HG03039 (cell line): ENCODE results near the gene KIRREL3.

ENCODE experiments used
- ATAC-seq: cut with Tn5 transposase; IDR thresholded peaks from one replicate; pipeline ENCODE4 v1.9.1; 2021; ENCODE audit warnings: mild to moderate bottlenecking, moderate library complexity; ENCODE audit not compliant: unreplicated experiment

KIRREL3 gene

DNA sequence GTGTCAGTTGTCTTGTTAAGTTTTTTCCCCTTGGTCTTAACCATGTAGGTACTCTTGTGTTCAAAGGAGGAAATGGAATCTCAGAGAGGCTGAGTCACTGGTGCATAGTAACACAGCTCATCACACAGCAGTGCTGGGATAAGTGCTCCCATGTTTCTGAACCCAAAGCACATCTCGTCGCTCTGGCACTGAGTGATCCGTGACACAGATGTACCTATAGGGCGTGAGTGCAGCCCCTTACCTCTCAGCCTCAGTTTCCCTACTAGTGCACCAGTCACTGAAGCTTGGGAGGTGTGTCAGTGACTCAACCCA, 411.1 kb downstream of the KIRREL3 start:
- no peak for ATAC-seq

- ATAC-seq: no peak
These were observed 411.7 kb downstream of the KIRREL3 start for GRCh38 chr11:126588630-126589491.

DNA sequence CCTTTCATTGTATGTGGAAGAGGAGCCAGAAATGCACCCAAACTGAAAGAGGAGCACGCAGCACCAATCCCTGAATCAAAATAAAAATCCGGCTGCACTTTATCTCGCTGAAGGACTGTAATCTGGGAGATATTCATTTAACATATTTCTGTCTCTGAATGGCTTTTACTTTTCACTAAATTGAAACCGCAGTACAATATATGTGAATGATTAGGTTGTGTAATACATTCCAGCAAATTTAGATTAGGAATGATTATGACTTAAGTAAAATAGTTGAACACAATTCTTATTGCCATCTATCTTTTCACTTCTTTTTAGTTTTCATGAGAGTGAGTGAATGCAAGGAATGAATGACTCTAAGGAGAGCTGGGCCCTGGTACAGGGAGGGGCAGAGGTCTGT, 413.0 kb downstream of the KIRREL3 start:
- ATAC-seq: no peak

DNA sequence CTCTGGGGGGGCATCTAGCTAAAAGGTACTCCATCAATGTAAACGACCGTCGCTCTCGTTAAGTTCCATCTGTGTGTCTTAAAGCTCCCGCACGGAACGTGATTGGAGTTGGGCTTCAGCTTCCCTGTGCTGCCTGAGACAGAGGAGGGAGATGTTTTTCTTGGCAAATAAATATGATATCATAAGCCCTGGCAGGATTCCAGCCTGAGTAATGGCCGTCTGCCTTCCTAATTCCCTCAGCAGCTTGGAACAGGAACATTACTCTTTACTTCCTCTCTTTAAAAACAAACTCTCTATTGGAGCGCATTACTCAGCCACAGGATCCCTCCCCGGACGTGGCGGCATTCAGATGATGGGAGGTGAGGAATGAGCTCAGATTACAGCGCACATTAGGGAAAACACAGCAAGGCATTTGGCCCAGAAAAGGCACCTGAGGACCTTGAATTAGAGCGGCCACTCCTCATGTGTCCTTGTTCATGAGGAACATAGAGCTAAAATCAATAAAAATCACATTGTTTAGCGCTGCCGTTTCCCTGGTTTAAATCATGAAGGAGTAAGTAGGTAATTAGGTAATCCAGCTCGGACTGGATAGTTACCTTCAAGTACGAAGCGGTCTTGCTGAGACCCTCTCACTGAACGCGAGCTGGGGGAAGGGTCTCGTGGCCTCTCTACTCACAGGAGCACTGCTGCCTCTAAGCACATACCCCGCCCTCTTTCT, 414.6 kb downstream of the KIRREL3 start:
- no peak for ATAC-seq

DNA sequence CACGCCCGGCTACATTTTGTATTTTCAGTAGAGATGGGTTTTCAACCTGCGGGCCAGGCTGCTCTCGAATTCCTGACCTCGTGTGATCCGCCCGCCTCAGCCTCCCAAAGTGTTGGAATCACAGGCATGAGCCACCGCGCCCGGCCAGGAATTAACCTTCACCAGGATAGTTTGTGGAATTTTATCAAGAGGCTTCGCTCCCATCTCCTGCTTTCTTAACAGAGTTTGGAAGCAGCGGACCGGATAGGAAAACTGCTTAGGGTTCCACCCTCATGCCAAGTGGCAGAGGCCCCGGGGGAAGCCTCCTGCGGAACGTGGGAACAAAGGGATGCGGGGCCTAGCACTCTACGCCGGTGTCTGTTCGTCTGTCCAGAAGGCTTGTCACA, 415.2 kb downstream of the KIRREL3 start:
- no peak for ATAC-seq

- no peak for ATAC-seq
These were observed 416.8 kb downstream of the KIRREL3 start for GRCh38 chr11:126583594-126584427.

- no peak for ATAC-seq
These were observed 417.5 kb downstream of the KIRREL3 start for GRCh38 chr11:126583101-126583500.

- ATAC-seq: no peak
These were observed 418.5 kb downstream of the KIRREL3 start for GRCh38 chr11:126581871-126582648.

DNA sequence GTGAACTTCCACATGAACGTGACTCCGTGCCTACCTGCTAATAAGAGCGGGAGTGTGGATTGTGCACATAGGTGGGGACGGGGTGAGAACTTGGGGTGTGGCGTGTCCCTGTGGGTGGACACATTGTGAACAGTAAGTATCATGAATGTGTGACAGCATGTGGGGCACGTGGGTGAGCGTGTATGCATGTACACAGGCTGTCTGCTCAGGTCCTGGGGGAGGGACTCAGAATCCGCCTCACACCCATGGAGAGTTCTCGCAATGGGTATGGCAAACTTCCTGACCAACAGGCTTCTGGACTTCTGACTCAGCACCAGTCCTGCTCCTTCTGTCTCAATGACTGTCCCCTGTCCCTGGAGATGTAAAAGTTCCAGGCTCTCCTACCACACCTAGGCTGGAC, 422.1 kb downstream of the KIRREL3 start:
- no peak for ATAC-seq

DNA sequence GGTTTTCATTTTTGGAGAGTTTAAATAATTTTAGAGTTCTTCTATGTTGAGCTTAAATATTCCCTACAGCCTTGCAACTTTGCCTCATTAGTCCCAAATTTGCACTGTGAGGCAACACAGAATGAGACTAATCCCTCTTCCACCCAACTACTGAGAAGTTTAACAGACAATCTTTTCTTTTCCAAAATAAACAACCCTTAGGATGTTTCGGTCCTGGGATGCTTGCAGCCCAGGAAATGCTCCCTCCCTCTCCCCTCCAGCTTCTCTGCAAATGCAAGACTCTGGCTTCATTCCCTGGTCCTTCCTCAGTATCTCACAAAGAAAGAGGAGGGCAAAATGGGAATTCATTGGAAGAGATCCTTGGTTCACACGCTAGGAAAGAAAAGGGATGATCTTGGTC, 422.5 kb downstream of the KIRREL3 start:
- ATAC-seq: no peak

DNA sequence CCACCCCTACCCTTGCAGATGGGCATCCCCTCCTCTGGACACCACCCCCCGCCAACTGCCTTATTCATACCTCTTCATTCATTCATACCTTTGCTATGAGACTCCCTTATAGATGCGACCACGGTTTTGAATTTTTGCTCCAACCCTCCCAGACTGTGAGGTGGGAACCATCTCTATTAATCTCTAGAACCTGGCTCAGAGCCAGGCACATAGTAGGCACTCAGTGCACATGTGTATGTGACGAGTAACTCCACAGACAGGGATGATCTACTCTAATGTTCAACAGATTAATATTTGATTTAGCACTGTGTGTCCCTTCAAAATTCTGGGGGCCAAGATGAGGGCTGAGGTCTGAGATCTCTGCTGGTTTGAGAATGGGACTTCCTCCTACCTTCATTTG, 424.7 kb downstream of the KIRREL3 start:
- ATAC-seq: no peak

- ATAC-seq: no peak
These were observed 427.1 kb downstream of the KIRREL3 start for GRCh38 chr11:126573325-126573978.

- ATAC-seq: no peak
These were observed 430.1 kb downstream of the KIRREL3 start for GRCh38 chr11:126570489-126570888.

DNA sequence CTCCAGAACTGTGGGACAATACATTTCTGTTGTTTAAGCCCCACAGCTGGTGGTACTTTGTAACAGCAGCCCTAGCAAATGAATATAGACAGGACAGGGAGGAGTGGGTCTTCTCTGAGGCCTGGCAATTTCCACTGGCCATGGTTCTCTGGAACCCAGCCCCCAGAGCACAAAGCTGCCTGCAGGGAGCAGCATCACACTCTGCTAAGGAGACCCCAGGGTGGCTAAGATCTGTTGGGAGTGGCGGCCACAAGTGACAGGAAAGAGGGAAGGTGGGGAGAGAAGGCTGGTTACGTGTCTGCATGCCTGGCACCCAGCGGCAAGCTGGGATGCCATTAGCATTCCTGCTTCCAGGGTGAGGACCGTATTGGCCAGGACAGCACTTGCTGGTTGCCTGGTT, 433.2 kb downstream of the KIRREL3 start:
- no peak for ATAC-seq

GRCh38 chr11:126564566-126564965, 436.0 kb downstream of the KIRREL3 start:
- ATAC-seq: no peak

- ATAC-seq: no peak
These were observed 439.2 kb downstream of the KIRREL3 start for GRCh38 chr11:126561327-126561893.

DNA sequence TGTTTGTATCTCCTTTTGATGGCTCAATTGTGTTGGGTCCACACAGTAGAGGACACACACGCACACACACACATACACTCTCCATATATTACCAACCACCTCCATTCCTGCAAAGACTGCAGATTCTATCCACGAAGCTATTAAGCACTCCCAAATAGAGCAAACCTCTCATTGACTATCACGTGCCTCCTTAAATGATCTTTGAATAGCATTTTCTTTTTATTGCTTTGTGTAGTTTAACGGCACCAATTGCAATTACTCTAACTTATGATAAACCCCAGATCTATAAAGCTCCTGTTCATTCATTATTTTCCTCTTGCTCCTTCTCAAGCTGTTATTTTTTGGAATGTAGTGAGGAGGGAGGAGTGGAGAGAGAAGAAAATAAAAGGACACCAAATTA, 440.3 kb downstream of the KIRREL3 start:
- no peak for ATAC-seq

DNA sequence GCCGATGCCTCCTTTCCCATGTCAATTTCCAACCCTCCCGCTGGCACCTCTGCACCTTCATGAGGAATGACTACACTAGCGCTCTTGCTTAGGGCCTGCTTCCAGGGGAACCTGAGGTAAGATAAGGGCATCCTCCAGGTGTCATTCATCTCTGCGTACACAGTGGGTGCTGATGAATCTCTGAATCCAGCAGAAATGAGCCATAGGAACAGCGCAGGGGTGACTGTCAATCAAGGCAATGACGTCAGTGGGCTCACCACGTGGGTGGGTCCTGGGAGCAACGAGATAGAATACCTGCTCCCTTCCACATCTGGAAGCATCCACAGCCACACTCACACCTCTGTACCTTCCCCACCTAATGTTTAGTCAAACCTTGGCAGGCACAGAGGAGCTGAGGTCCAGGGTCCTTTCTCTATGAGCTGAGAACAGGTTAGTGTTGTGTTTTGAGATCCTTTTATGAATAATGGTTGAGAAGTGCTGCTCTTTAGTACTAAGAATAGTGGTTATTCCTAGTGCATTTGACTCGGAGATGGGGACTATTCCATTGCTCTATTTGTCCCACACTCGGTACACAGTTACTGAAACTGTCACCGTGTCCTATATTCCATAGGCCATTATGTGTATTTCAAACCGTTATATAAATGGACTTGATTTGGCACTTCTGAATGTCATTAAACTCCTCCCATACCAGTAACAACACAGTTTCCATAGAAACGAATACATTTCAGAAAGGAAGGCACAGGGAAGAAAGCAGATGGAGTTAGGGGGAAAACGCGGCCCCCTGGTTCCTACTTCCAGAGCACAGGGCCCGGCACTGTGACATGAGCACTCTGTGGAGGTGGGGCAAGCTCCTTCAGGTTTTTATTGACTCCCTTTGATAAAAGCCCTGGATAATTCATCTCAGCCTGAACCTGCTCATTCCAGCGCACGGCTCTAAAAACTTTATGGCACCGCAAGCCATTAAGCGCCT, 451.7 kb downstream of the KIRREL3 start:
- ATAC-seq: no peak

GRCh38 chr11:126547691-126548090, 452.9 kb downstream of the KIRREL3 start:
- no peak for ATAC-seq
